IMR-90 (cell line): ENCODE data around the gene TM9SF4. TPM values are rescaled to one million over a fixed set of nuclear protein-coding genes. Genes with fewer than 3 reads are reported as not detected.

ENCODE experiments used
- ATAC-seq: fragments of 200-7000 bp; cut with Tn5 transposase; 2 replicates; pipeline ENCODE4 v1.9.1; 2020; ENCODE audit warnings: low read depth, mild to moderate bottlenecking, moderate library complexity
- BruUV-seq: library from RNA; stranded (reverse); fragments of 400-500 nt; replicated peaks from 2 replicates; lab custom pipeline; 2021; lab: Mats Ljungman, UMichigan
- CTCF ChIA-PET: fragments of 300-600 bp; formaldehyde crosslinking; extraction: SDS; loops from one replicate; lab custom pipeline; 2021; ENCODE audit warnings: antibody characterized with exemption; lab: Yijun Ruan, JAX
- POLR2A ChIA-PET: fragments of 300-600 bp; sonication (Branson Sonifier 250); formaldehyde crosslinking; loops from one replicate; lab custom pipeline; 2022; ENCODE audit warnings: antibody characterized with exemption; ENCODE audit not compliant: unreplicated experiment; lab: Charles Lee
- DNase-seq: peaks from one replicate; pipeline ENCODE4 v3.0.0; 2013
- H2AFZ ChIP-seq: replicated peaks from 2 replicates; pipeline ENCODE3; 2013; ENCODE audit warnings: low read length, mild to moderate bottlenecking; ENCODE audit not compliant: poor library complexity
- H2AK5ac ChIP-seq: 2 replicates; pipeline ENCODE4 v1.6.1; 2013; ENCODE audit warnings: low read depth, low read length, inconsistent platforms
- H2AK9ac ChIP-seq: replicated peaks from 2 replicates; pipeline ENCODE3; 2013; ENCODE audit warnings: mild to moderate bottlenecking, low read depth, low read length, moderate library complexity; ENCODE audit not compliant: poor library complexity
- H2BK120ac ChIP-seq: 2 replicates; pipeline ENCODE4 v1.6.1; 2013; ENCODE audit warnings: low read depth, low read length, inconsistent platforms
- H2BK15ac ChIP-seq: 3 replicates; pipeline ENCODE4 v1.6.1; 2013; ENCODE audit warnings: low read depth, low read length, inconsistent platforms
- H2BK20ac ChIP-seq: 2 replicates; pipeline ENCODE4 v1.6.1; 2013; ENCODE audit warnings: low read depth, mild to moderate bottlenecking, inconsistent platforms, low read length, moderate library complexity
- H2BK5ac ChIP-seq: 2 replicates; pipeline ENCODE4 v1.6.1; 2013; ENCODE audit warnings: mild to moderate bottlenecking, low read depth, low read length, inconsistent platforms; ENCODE audit not compliant: poor library complexity, severe bottlenecking
- H3K14ac ChIP-seq: replicated peaks from 2 replicates; pipeline ENCODE4 v1.6.1; 2013; ENCODE audit warnings: low read depth, low read length, inconsistent platforms
- H3K18ac ChIP-seq: 2 replicates; pipeline ENCODE4 v1.6.1; 2013; ENCODE audit warnings: low read depth, low read length, control low read depth
- H3K23ac ChIP-seq: 2 replicates; pipeline ENCODE4 v1.6.1; 2013; ENCODE audit warnings: low read depth, low read length, inconsistent platforms
- H3K27ac ChIP-seq: 2 replicates; pipeline ENCODE4 v1.5.1; 2013; ENCODE audit warnings: mild to moderate bottlenecking, control low read depth, low read length; ENCODE audit not compliant: insufficient read depth
- H3K27me3 ChIP-seq: 2 replicates; pipeline ENCODE4 v1.6.1; 2013; ENCODE audit warnings: low read length; ENCODE audit not compliant: control insufficient read depth, insufficient read depth
- H3K36me3 ChIP-seq: 2 replicates; pipeline ENCODE4 v1.6.1; 2013; ENCODE audit warnings: low read length, mixed read lengths; ENCODE audit not compliant: control insufficient read depth, insufficient read depth
- H3K4ac ChIP-seq: 2 replicates; pipeline ENCODE4 v1.6.1; 2013; ENCODE audit warnings: low read depth, low read length, inconsistent platforms
- H3K4me1 ChIP-seq: 2 replicates; pipeline ENCODE4 v1.6.1; 2013; ENCODE audit warnings: low read length, mixed read lengths; ENCODE audit not compliant: control insufficient read depth, insufficient read depth
- H3K4me2 ChIP-seq: 2 replicates; pipeline ENCODE4 v1.6.1; 2013; ENCODE audit warnings: low read depth, mild to moderate bottlenecking, control low read depth, low read length, moderate library complexity
- H3K4me3 ChIP-seq: 2 replicates; pipeline ENCODE4 v1.5.1; 2013; ENCODE audit warnings: low read depth, mild to moderate bottlenecking, control low read depth, low read length, moderate library complexity; ENCODE audit not compliant: insufficient read depth
- H3K56ac ChIP-seq: 2 replicates; pipeline ENCODE4 v1.6.1; 2013; ENCODE audit warnings: low read length, inconsistent platforms; ENCODE audit not compliant: insufficient read depth; ENCODE audit errors: extremely low read depth
- H3K79me1 ChIP-seq, 2 experiments: 2 replicates each; pipeline ENCODE4 v1.6.1; 2013; ENCODE audit warnings: low read length in 2 of 2, inconsistent platforms in 1 of 2, low read depth in 1 of 2
- H3K9ac ChIP-seq: 2 replicates; pipeline ENCODE4 v1.6.1; 2013; ENCODE audit warnings: low read depth, low read length, control low read depth
- H3K9me1 ChIP-seq: 2 replicates; pipeline ENCODE4 v1.6.1; 2013; ENCODE audit warnings: low read length, inconsistent platforms; ENCODE audit not compliant: insufficient read depth
- H3K9me3 ChIP-seq: 2 replicates; pipeline ENCODE4 v1.6.1; 2013; ENCODE audit warnings: low read length; ENCODE audit not compliant: control insufficient read depth, insufficient read depth
- H4K20me1 ChIP-seq: 2 replicates; pipeline ENCODE4 v1.6.1; 2013; ENCODE audit warnings: low read length, inconsistent platforms; ENCODE audit not compliant: insufficient read depth
- H4K5ac ChIP-seq: 2 replicates; pipeline ENCODE4 v1.6.1; 2013; ENCODE audit warnings: mild to moderate bottlenecking, low read depth, low read length, control low read depth
- H4K8ac ChIP-seq, 2 experiments: 2 replicates each; pipeline ENCODE4 v1.6.1; 2013; ENCODE audit warnings: low read depth in 2 of 2, low read length in 2 of 2, control low read depth in 1 of 2, inconsistent platforms in 1 of 2
- H4K91ac ChIP-seq: 2 replicates; pipeline ENCODE4 v1.6.1; 2013; ENCODE audit warnings: low read depth, low read length, inconsistent platforms; ENCODE audit not compliant: insufficient read depth
- CHD1 ChIP-seq: IDR thresholded peaks from 2 replicates; pipeline ENCODE4 v1.6.1; 2012; ENCODE audit warnings: low read depth, low read length, improper control_type of control experiment
- MAFK ChIP-seq: IDR thresholded peaks from 2 replicates; pipeline ENCODE4 v1.6.1; 2012; ENCODE audit warnings: low read depth, low read length, improper control_type of control experiment
- WGBS, 2 experiments: methylation state at CpG; one replicate each; pipeline versions ENCODE4 v1.1.5 to v1.1.7; 2013; ENCODE audit warnings: missing lambda C conversion rate in 2 of 2; ENCODE audit not compliant: insufficient read length in 1 of 2; ENCODE audit errors: extremely low coverage in 2 of 2; 5-methylcytosine and 5-hydroxymethylcytosine counted together
- dilution Hi-C: fragments of 300-500 bp; cut with HindIII; formaldehyde crosslinking; loops from one replicate; pipeline ENCODE4 v1.14.3; 2018; ENCODE audit warnings: low sequenced_read_pairs; ENCODE audit not compliant: unreplicated experiment
- in situ Hi-C: fragments of 300-500 bp; cut with MboI; formaldehyde crosslinking; loops from 3 replicates; pipeline ENCODE4 v1.14.3; 2019; ENCODE audit warnings: low sequenced_read_pairs, inconsistent platforms, mixed read lengths
- intact Hi-C: fragments of 100-400 bp; cut with micrococcal nuclease; formaldehyde crosslinking; loops from 2 replicates; pipeline ENCODE4 v1.10.0; 2022
- polyA plus RNA-seq, 3 experiments: library from polyadenylated mRNA; depleted of rRNA; stranded (reverse); fragments of >200 nt; gene quantifications; 2 replicates each; pipeline ENCODE4 v1.2.3, GENCODE V29; 2012; ENCODE audit warnings: low replicate concordance in 1 of 3
- total RNA-seq: library from RNA; depleted of rRNA; stranded (reverse); fragments of >200 nt; gene quantifications from 2 replicates; pipeline ENCODE4 v1.2.3, GENCODE V29; 2012

TM9SF4 gene
- total and polyA plus RNA-seq, 2 of the 4 experiments (the other 2 are of a cell fraction), result 35.3 to 59.1 TPM

DNA sequence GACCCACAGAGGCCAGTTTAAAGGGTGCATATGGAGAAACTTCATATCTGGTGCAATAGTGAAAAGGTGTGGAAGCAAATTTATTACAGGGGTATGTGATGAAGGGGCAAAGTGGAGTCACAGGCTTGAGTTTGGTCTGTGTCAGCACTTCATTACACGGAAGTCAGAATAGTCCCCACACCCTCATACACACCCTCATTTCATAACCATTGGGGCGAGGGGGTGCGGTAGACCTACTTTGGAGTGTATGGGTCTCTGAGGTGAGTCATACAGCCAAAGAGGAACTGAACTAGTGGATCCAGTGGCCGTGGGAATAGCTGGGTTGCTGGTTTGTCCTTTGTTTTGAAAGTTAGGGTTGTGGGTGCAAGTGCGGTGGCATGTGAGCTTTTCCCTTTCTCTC, 3.3 kb downstream of the TM9SF4 start:
- Histone ChIP-seq H3K9ac (no peak overlapping the region), H3K9me3 (no peaks in the 10 kb centered on the region), H2BK20ac (no peak overlapping the region), H3K18ac (no peak overlapping the region), H2BK120ac (no peak overlapping the region), H3K27ac (no peak overlapping the region), H2BK15ac (no peak overlapping the region), H4K8ac (no peak overlapping the region), H3K23ac (no peak overlapping the region), H4K91ac (no peak overlapping the region), H3K4ac (no peak overlapping the region), H3K27me3 (no peaks in the 10 kb centered on the region), H2AFZ (no peak overlapping the region), H3K4me1 (peaks cover 4% of the 10 kb centered on the region), H3K79me1 (peaks cover 37 to 79% of the 10 kb centered on the region in 2 experiments), H3K14ac (no peak overlapping the region), H3K9me1 (peaks cover 12% of the 10 kb centered on the region), H2AK9ac (no peak overlapping the region), H3K36me3 (peaks cover 6% of the 10 kb centered on the region), H3K56ac (no peak overlapping the region), H2AK5ac (no peak overlapping the region), H2BK5ac (no peak overlapping the region), H4K20me1 (peaks cover 63% of the 10 kb centered on the region), H4K5ac (no peak overlapping the region), H3K4me2 (no peak overlapping the region), H3K4me3 (no peak overlapping the region)
- POLR2A ChIA-PET, result no interaction called here
- ATAC-seq (no peak), DNase-seq (no peak)
- dilution Hi-C loops, result no loop called here
- BruUV-seq, result no TSS peak
- CTCF ChIA-PET, result no interaction called here
- in situ Hi-C loops, result no loop called here
- TF ChIP-seq MAFK, result no peak
- TF ChIP-seq CHD1, result no peak
- intact Hi-C loops, result no loop called here
- no CpG with 5 or more reads among the region's 5 CpGs for WGBS, 2 experiments
